ENCODE data around the gene HLCS. TPM values are rescaled to one million over a fixed set of nuclear protein-coding genes. Genes with fewer than 3 reads are reported as not detected.

The HLCS gene
- total and polyA plus RNA-seq, 2 of the 4 experiments (the other 2 are of a cell fraction), result 10.6 to 21.0 TPM

DNA sequence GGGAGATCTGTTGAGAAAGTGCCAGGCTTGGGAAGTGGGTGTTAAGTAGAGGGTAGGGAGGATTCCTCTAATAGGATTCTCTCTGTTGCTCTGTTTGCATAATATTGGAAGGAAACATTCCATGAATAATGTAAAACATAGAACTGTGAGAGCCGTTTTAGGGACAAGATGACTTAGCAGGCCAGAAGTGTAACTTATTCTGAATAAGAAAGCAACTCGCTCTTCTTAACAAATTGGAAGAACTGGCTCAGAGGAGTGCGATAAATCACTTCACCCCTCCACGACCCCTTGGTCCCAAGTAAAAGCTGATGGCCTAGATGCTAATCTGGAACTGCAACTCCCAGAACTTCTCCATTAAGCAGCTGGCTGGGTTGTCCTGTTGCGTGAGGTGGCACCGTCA, 248.5 kb downstream of the HLCS start:
- ATAC-seq (ENCODE audit: low read depth) (no peak), DNase-seq (no peak)
- H2AK9ac ChIP-seq (replicated peaks; ENCODE audit: low read depth, low read length, poor library complexity), result no peak overlapping the region
- H3K23ac ChIP-seq (ENCODE audit: low read depth, low read length), result no peak overlapping the region
- no peak overlapping the region for H3K4ac ChIP-seq (ENCODE audit: low read depth, low read length)
- no peak overlapping the region for H3K4me2 ChIP-seq (ENCODE audit: low read depth, low read length)
- no peak overlapping the region for H3K27ac ChIP-seq (ENCODE audit: insufficient read depth, low read length)
- BruUV-seq (replicated peaks), result no TSS peak
- no peak overlapping the region for H2BK5ac ChIP-seq (ENCODE audit: low read depth, low read length, poor library complexity, severe bottlenecking)
- no peak overlapping the region for H4K91ac ChIP-seq (ENCODE audit: insufficient read depth, low read depth, low read length)
- H3K18ac ChIP-seq (ENCODE audit: low read depth, low read length), result no peak overlapping the region
- H2AFZ ChIP-seq (replicated peaks; ENCODE audit: low read length, poor library complexity), result no peak overlapping the region
- in situ Hi-C loops (cut with MboI; ENCODE audit: low sequenced_read_pairs), result no loop called here
- H3K14ac ChIP-seq (replicated peaks; ENCODE audit: low read depth, low read length), result no peak overlapping the region
- H2BK15ac ChIP-seq (ENCODE audit: low read depth, low read length), result no peak overlapping the region
- no peak overlapping the region for H3K56ac ChIP-seq (ENCODE audit: extremely low read depth, insufficient read depth, low read length)
- POLR2A ChIA-PET (ENCODE audit: unreplicated experiment), result no interaction called here
- dilution Hi-C loops (cut with HindIII; ENCODE audit: low sequenced_read_pairs, unreplicated experiment), result no loop called here
- CTCF ChIA-PET, result no interaction called here
- no peak overlapping the region for H2AK5ac ChIP-seq (ENCODE audit: low read depth, low read length)
- intact Hi-C loops (cut with micrococcal nuclease), result no loop called here
- H3K9me3 ChIP-seq (ENCODE audit: control insufficient read depth, insufficient read depth, low read length), result no peaks in the 10 kb centered on the region
- TF ChIP-seq CEBPB (IDR thresholded peaks at IDR 0.05; ENCODE audit: low read depth, low read length), result no peak
- TF ChIP-seq RFX5 (IDR thresholded peaks at IDR 0.05; ENCODE audit: low read depth, low read length), result no peak
- H3K4me1 ChIP-seq (ENCODE audit: control insufficient read depth, insufficient read depth, low read length), result no peaks in the 10 kb centered on the region
- H4K8ac ChIP-seq (ENCODE audit: low read depth in 2 of 2, low read length in 2 of 2), result no peak overlapping the region
- H3K9me1 ChIP-seq (ENCODE audit: insufficient read depth, low read length), result no peaks in the 10 kb centered on the region
- no peaks in the 10 kb centered on the region for H4K20me1 ChIP-seq (ENCODE audit: insufficient read depth, low read length)
- H3K4me3 ChIP-seq (ENCODE audit: insufficient read depth, low read depth, low read length), result no peak overlapping the region
- no peaks in the 10 kb centered on the region for H3K36me3 ChIP-seq (ENCODE audit: control insufficient read depth, insufficient read depth, low read length)
- no peak overlapping the region for H2BK20ac ChIP-seq (ENCODE audit: low read depth, low read length)
- H3K9ac ChIP-seq (ENCODE audit: low read depth, low read length), result no peak overlapping the region
- H4K5ac ChIP-seq (ENCODE audit: low read depth, low read length), result no peak overlapping the region
- H3K79me1 ChIP-seq (ENCODE audit: low read depth in 1 of 2, low read length in 2 of 2), result no peaks in the 10 kb centered on the region; a peak in 1 of 4 replicates
- H2BK120ac ChIP-seq (ENCODE audit: low read depth, low read length), result no peak overlapping the region
- WGBS, 2 experiments (ENCODE audit: extremely low coverage in 2 of 2, insufficient read length in 1 of 2), result 100% methylated on average over 3 of the region's 6 CpGs; no CpG with 5 or more reads in 1 of the 2 experiments
- H3K27me3 ChIP-seq (ENCODE audit: control insufficient read depth, insufficient read depth, low read length), result peaks cover 60% of the 10 kb centered on the region

Data from IMR-90 (cell line).